ENCODE results near the gene NFATC2.

Gene NFATC2

DNA sequence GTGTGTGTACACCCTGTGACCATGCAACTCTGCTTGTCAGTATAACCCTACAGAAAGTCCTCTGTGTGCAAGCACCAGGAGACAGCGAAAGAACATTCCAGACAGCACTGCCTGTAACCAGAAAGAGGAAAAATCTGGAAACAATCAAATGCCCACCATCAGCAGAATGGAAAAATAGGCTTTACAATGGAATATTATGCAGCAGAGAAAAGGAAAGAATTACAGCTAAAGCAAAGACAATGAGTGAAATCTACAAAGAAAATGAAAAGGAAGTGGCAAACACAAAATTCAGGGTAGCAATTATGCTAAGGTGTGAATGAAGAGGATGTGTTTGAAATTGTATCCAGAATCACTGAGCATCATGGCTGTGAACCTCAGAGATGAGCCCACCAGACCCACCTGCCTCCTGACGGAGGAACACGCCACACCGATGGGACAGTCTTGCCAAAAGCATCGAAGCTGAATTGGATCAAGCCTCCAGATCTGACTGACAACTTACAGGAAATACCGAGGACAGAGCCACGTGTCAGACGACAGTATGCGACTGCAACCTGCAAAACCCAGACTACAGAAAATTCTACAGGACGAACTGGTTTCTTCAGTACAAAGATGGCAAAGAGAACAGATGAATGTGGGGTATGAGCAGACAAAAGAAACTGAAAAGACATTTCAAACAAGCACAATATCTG is 133.2 kb downstream of the NFATC2 start:
- DNase-seq: no peak

DNA sequence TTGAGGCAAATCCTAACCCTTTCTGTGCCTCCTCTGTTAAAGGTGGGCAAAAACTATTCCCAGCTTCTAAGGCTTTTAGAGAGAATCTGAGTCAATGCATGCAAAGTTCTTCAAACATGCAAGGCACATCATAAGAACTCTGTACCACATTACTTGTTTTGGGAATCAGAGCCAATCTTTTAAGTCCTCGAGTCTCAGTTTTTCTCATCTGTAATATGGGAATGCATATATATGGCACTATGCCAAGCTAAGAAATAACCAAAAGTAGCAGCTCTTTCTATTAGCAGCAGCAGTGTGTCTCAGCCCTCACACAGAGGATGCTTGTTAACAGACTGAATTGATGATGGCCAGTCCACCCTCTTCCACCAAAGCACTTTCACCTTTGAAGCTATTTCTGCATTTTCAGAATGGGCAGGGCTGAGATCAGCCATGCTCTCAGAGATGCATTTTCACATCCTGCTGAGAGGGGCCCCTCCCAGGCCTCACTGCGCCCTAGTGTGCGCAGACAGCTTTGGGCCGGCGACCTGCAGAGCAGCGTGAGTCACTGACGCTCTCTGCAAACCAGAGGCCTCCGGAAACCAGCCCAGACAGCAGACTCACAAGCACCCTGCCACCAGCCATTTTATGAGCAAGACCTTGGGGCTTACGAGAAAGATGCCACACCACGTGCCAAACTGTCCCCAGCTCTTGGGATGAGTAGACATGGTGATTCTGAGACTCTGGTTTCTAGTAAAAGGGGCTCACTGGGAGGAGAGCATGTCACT is 138.0 kb downstream of the NFATC2 start:
- DNase-seq: no peak

DNA sequence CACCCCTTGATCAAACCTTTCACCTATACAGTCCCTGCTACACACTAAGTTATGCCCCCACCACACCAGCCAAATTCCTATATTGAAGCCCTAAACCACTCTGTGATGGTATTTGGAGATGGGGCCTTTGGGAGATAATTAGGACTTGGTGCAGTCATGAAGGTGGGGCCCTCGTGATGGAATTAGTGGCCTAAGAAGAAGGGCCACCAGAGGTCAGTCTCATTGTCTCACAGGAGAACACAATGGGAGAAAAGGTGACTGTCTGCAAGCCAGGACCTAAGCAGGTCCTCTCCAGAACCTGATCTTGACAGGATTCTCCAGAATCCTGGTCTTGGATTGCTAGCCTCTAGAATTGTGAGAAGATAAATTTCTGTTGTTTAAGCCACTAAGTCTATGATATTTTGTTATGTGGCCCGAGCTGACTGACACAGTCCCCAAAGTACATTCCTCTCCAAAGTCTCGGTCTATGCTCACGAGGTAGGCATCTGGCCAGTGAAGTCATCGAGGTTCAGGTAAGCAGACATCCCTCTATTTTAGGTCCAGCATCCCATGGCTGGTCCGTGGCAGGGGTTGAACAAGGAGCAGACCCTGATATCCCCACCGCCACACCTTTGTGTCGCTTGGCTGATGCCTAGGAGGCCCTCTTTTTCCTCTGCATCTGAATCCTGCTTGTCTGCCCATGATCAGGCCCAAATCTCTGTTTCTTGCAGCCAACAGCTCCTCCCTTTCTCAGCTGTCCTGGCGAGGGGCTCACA is 138.9 kb downstream of the NFATC2 start:
- DNase-seq: no peak

DNA sequence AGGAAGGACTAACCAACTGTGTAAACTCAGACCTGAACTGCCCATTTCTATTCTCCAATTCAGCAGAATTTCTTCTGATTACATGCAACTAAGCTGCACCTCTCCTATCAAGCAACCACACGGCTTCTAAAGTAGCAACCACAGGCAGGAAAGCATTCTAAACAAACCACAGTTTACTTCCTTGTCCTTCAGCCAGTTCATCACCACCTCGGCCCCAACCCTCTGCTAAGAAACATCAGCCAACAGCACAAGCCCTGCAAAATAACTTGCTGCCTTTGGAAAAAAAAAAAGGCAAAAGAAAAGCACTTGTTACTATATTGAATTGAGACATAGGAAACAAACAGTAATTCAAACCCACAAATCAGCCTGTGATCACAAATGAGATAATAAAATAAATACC is 140.3 kb downstream of the NFATC2 start:
- no peak for DNase-seq

DNA sequence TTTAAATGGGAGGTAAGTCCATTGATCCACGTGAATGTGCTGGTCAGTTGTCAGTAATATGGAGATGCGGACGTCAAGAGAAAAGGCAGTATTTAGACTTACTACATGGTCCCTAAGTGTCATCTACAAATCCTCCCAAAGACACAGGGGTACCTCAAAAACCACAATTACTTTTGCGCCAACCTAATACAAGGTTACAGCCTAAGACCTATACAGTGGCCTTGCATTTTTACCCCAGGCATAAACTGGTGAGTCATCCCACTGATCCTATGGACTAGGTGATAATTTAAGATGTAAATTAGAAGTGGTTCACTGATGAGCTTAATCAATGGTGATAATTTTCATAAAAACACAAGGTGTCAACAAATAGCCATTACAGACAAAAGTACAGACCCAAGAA is 141.0 kb downstream of the NFATC2 start:
- DNase-seq: no peak

DNA sequence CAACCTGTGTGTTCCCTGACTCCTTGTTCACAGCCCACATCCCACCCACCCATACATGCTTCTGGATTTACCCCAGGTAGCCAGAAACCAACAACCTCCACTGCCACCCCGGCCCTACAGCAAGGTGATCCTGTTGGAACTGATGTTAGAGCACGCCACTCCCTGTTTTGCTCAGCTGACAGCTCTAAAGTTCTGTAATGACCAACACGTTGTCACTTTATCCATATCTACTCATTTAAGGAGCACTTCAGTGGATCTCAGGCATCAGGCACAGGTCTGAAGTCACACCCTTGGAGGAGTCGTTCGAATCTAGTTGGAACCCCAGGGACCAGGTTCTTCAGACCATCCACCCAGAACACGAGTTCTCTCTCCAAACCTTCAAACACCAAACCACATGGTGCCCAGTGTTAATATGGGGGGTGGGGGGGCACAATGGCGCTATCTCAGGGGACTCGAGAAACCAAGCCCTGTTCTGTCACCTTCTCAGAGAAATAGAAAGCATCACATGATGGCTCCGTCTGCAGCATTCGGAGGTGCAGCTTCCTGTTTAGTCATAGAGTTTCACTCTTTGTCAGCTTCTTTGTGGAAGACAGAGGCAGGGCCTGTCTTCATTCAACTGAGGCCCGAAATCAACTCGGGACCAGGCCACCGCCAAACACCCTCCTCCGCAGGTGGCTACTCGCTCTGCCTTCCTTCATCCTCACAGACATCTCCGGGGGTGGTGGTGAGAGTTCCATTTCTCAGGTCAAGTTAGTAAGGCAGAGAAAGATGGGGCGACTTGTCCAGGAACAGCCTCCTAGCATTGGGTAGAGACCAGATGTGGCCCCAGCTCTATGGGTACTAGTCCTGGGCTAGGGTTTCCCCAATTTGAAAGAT is 142.2 kb downstream of the NFATC2 start:
- no peak for DNase-seq

DNA sequence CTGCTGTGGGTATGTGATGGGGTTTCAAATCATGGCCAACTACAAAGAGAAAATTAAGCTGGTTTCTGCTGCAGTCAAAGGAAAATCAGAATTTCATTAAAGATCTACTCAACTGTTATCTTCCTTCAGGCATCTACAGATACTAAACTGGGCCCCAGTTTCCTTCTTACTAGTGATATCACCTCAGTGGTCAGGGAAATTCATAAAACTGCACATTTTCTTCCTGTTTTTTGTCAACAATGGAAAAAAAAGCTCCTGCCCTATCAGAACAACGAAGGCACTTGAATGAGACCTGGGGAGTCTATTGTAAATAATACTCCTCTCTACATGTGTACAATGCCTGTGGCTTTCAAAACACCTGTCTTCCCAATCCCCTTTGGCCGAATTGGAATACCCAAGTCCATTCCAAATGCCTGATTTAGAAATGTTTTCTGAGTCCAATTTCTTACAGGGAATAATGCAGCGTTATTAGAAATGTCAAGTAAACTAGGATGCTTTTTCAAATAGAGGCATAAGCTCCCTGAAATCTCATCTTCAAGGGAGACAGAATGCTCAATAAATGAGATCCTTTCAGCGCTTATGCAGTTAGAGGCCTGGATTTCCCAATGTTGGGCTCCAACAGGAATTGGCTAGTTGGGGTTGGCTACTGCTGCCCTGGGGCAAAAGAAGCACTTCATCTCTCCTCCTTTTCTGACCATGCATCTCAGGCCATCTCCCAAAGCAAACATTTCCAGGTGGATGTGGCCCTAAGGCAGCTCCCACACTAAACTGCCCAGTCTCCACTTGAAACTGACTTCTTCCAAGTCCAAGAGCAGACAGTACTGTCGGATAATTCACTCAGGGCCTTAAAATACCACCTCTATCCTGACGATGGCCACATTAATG is 143.3 kb downstream of the NFATC2 start:
- no peak for DNase-seq

DNA sequence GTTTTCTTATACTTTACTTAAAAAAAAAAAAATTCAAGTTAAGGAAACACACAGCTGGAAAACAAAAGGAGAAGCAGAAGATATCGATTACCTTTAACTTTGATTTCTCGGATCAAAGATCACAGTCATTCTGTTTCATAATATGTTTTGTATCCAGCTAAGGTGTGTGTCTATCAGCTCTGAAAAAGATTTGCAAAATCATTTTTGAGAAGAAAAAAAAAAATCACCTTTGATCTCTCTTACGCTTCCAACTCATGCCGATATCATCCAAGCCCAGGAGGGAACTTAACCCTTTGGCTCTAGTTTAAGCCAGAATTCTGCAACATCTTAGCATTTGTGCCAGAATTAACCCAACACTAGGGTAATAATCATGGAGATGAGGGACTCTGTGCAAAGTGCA is 144.0 kb downstream of the NFATC2 start:
- no peak for DNase-seq

DNA sequence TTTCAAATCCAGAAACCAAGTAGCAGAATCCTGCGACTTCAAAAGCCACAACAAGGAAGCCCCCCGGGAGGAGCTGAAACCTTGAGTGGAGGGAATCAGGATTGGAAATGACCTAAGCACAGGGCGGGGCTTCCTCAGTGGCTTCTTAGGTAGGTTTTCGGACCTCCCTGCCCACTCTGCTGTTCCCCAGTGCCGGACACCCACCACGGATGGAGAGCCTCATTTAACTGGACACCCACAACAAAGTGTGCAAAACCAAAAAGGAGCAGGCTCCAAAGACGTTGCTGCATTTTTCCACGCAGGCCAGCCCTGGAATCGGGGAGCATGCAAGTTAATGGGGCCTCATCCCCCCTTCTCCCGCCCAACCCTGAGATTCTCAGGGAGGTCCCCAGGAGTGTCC is 144.4 kb downstream of the NFATC2 start:
- DNase-seq: no peak

DNA sequence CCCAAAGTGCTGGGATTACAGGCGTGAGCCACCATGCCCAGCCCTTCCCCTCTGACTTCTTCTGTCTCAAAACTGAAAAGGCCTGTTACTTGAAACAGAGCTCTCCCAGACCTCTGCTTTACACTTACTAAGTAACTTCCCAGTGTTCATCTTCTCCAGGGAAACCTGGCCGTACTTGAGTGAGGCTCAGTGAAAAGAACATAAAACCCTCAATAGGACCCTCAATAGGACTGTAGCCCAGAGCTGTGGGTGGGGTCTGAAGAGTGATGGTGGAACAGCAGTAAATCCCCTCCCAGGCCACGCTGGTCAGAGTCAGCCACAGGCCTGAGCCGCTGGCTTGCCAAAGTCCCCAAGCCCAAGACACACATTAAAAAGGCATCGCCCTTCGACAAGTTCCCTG is 145.4 kb downstream of the NFATC2 start:
- DNase-seq: no peak

DNA sequence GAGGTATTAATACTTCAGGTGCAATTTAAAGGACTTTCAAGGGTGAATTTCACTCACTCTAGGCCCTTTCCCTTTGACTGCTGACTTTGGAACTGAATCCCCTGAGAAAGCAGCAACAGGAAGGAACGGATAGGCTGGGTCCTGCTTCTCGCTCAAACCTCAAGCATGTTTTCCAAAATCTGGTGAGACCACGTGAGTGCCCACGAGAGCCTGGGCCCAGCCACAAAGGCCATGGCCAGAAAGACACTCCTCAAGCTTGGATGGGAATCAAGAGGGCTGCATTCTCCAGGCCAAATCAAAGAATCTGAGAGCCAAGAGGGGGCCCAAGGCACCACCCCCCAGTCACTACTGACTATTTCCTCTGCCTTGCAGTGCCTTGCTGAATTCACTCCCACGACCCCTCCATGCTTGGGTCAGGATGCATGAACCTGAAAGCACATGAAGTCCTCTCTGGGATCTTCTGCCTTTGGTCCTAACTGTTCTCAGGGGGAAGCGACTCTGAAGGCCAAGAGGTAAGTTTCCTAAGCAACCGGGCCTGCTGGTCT is 146.1 kb downstream of the NFATC2 start:
- no peak for DNase-seq

DNA sequence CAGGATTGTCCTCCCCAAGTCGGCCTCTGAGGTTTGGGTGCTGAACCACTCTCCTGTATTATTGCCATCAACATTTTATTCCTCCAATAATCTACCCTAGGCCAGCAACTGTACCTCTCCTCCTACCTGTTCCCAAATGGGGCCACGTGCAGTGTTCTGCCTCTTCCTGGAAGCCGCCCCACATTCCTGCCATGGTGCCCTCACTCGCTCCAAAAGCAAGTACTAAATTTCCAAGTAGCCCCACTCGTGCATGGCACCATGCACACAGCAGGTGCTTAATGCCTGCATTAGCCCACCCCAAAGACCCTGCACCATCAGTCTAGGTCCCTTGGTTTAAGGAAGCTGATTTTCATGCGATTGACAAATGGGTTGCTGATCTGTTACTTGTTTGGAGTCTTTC is 147.8 kb downstream of the NFATC2 start:
- no peak for DNase-seq

DNA sequence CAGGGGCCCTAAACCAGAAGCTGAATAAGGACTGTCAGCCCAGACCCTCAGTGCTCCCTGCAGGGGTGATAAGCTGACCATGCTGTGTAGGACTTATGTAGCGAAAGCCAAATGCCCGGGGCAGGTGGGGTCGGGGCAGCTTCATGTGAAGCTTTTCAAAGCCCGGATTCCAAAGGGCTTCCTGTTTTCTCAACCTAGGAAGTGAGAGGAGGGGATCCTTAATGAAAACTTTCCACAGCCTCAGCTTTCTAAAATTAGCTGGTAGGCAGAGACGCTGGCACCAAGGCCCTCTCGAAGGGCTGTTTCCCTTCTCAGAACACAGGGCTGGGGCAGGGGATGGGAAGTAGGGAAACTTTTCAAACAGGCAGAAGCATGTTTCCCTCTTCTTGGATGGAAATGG is 148.9 kb downstream of the NFATC2 start:
- no peak for DNase-seq

DNA sequence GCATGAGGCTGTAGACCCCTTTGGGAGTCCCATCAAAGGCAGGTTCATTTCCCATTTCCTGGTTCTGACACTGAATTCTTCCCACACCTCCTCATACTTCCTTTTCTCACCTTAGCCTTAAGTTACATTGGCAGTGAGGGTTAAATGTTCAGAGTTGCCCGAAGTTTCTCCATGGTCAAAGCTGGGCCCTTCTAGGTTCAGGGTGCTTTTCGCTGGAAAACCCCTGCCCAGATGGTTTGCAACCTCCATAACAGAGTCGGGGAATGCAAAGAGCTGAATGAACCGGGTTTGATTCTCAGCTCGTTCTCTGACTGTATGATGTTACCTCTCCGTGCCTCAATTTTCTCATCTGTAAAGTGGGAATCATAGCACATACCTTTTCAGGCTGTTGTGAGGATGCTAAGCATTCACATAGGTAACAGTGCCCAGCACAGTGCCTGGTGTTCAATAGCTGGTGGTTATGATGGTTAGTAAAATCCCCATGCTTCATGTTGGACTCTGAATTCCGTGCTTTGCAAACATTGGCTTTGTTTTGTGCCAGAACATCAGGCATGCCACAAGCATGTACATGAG is 149.8 kb downstream of the NFATC2 start:
- no peak for DNase-seq

DNA sequence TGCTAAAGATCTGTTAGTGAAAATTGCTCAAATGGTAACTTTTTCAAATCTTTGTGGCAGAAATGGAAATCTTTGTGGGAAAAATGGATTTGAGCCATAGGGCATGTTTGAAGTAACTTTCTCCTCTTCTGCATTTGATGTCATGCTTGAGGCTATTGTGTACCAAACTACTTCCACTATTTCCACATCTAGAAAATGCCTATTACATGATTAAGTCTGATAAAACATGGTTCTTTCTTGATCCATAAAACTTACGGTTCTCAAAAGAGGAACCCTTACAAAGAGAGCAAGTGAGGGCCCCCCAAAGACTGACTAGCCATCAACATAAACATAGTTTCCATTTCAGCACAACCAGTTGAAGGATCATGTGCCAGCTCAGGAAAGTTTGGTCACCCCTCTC is 150.6 kb downstream of the NFATC2 start:
- no peak for DNase-seq

DNA sequence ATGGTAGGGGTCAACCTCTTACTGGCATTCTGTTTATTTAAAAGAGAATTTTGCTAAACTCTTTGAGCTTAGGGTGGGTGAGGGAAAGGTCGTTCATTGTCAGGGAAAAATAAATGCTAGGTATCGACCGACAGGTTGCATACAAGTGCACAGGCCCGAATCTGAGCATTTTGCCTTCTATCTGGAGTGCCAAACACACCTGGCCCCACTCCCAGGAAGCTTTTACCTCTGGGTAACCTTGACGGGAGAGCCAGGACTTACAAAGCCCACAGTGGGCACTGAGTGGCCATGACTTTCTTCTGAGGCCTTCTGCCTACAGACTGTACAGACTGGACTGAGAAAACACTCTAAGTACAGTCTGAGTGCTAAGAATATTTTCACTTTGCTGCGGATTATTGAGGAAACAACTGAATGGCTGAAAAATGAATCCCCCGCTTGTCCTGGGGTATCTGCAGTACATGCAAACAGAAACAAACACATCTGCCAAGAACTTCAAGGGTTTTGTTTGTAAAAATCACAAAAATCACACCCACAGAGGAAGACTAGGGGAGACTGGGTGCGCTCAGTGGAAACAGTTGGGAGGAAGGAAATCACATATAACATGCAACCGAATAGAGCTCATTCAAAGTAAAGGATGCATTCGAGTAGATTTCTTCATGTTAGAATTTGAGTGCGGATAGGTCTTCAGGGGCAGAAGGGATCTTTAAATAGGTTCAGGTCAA is 152.8 kb downstream of the NFATC2 start:
- no peak for DNase-seq

DNA sequence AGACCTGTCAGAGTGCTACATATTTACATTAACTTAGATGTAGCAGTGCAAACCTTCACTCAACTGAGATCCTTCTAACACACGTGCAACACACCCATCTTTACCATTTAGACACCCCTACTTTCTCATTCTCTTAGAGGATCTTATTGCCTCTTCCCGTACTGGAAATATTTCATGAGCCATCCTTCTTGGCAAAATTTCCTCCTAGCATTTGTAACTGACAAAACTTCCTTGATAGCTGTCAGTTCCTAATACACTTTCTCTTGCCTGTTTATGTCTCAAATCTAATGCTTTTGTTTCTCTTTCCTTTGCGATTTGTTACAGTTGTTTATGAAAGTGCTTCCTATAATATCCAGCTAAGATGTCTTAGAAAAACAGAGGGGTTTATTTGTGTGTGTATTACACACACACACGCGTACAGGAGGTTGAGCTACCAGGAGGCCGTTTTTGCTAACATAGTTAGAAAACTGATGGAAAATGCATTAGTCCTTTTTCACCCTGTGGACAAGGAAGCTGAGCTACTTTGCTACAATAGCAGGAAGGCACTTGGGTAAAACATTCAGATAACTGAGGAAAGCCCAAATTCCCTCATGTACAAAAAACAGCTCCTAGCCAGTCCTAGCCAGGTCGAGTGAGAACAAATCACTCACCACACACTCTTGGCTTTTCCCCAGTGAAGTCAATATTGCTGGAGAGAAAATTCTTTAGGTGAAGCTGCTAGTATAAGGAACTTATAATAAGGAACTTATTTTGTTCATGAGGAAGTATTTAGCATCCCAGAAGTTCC is 153.6 kb downstream of the NFATC2 start:
- DNase-seq: no peak

DNA sequence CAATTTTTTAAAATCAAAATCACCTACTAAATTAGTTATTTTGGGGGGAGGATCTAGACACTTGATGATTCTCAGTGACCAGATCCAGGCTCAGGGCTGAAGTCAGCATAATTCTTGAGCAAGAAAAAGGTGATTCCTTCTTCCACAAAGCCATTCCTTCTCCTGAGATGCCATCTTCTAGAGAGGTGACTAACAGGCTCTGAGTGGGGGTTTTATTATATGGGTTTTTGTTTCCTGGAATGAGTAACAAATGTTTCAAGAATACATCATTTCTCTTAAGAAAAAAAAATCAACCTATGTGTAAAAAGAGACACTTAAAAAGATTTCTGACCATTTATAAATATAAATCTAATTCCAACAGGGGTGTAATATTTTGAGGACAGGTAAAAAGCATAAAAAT is 154.3 kb downstream of the NFATC2 start:
- DNase-seq: no peak

DNA sequence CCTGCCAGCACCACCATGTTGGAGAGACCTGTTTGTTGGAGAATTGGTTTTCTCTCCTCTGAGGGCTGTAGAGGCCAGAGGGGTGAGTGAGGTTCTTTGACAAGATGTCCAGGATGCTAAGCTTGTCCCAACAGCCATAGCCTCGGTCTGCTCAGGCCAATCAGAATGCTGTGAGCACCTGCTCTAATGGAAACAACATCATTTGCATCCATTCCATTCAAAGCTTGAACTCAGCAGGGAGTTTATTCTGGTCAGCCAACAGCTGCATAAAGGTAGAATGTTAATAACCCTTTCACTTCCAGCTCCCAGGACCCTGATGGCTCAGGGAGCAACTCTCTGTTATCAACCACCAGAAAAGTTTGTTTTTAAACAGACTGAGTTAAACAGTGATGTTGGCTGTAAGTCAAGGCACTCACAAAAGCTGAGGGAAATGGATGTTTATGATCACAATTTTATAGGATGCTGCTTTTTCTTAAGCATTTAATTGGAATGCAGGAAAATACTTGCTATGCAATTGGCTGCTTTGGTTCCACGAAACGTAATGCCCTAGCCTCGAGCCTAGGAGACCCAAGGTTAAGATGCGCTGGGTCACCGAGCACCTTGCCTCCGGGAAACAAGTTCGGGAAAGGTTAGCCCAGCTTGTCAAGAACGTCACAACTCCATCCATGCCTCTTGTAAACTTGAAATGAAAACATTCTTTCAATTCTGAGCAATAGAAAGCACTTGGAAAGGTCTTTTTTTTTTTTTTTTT is 155.2 kb downstream of the NFATC2 start:
- DNase-seq: no peak
